Hematopoietic multipotent progenitor cell treated with erythropoietin and hydrocortisone succinate and interleukin-3 and kit ligand, for 6 days (in vitro differentiated cells): ENCODE measurements around the gene DCAF11.
A peak's percentile ranks its signal among the peaks of the same experiment; 100 is the strongest.

Source experiments
- DNase-seq: peaks from one replicate; pipeline ENCODE4 v3.0.0-alpha.2; 2015

DCAF11 gene

GRCh38 chr14:24143511-24143910 lies 28.9 kb downstream of the DCAF11 start:
- DNase-seq: no peak

GRCh38 chr14:24144451-24144850 lies 29.9 kb downstream of the DCAF11 start:
- no peak for DNase-seq

- DNase-seq: no peak
Observed at GRCh38 chr14:24145219-24145618, 30.6 kb downstream of the DCAF11 start.

- no peak for DNase-seq
Observed at GRCh38 chr14:24145690-24146452, 31.3 kb downstream of the DCAF11 start.

GRCh38 chr14:24146453-24146977 lies 31.9 kb downstream of the DCAF11 start, which contains the start of gene PSME2:
PSME2 (minus strand) TSS chr14:24146610; CDS start chr14:24146581, 29 bp downstream.
- peak; percentile 97 for DNase-seq

- DNase-seq: peak; percentile 100
Observed at GRCh38 chr14:24146978-24147760, 32.6 kb downstream of the DCAF11 start, which contains the start of gene RNF31. RNF31 (plus strand) TSS chr14:24147498; CDS start chr14:24147699, 201 bp downstream.

- DNase-seq: peak; percentile 40
Observed at GRCh38 chr14:24147761-24148428, 33.3 kb downstream of the DCAF11 start.

GRCh38 chr14:24149302-24149969 lies 34.9 kb downstream of the DCAF11 start:
- DNase-seq: no peak

- no peak for DNase-seq
Observed at GRCh38 chr14:24150061-24150460, 35.5 kb downstream of the DCAF11 start.

GRCh38 chr14:24150567-24150966 lies 36.0 kb downstream of the DCAF11 start:
- no peak for DNase-seq

GRCh38 chr14:24150993-24151392 lies 36.4 kb downstream of the DCAF11 start:
- DNase-seq: no peak

- no peak for DNase-seq
Observed at GRCh38 chr14:24151404-24152080, 37.0 kb downstream of the DCAF11 start.

- DNase-seq: no peak
Observed at GRCh38 chr14:24155100-24155499, 40.5 kb downstream of the DCAF11 start.

- no peak for DNase-seq
Observed at GRCh38 chr14:24156840-24157239, 42.3 kb downstream of the DCAF11 start.

- DNase-seq: no peak
Observed at GRCh38 chr14:24157331-24157730, 42.8 kb downstream of the DCAF11 start.

- no peak for DNase-seq
Observed at GRCh38 chr14:24159777-24160498, 45.4 kb downstream of the DCAF11 start.

- DNase-seq: no peak
Observed at GRCh38 chr14:24160499-24160849, 45.9 kb downstream of the DCAF11 start.

- DNase-seq: peak; percentile 98
Observed at GRCh38 chr14:24160850-24161804, 46.5 kb downstream of the DCAF11 start, which contains the start of gene IRF9. IRF9 (plus strand) TSS chr14:24161265; CDS start chr14:24162145, 880 bp downstream.

GRCh38 chr14:24162093-24162492 lies 47.5 kb downstream of the DCAF11 start:
- no peak for DNase-seq

- no peak for DNase-seq
Observed at GRCh38 chr14:24164518-24164991, 50.0 kb downstream of the DCAF11 start.
